GM15510 (cell line): ENCODE results near the gene ATXN1L.

Source experiments
- POLR2A ChIP-seq: IDR thresholded peaks from 3 replicates; pipeline ENCODE4 v1.6.1; 2011; ENCODE audit warnings: borderline replicate concordance; ENCODE audit not compliant: insufficient read length; ENCODE audit errors: extremely low read depth

Gene ATXN1L

DNA sequence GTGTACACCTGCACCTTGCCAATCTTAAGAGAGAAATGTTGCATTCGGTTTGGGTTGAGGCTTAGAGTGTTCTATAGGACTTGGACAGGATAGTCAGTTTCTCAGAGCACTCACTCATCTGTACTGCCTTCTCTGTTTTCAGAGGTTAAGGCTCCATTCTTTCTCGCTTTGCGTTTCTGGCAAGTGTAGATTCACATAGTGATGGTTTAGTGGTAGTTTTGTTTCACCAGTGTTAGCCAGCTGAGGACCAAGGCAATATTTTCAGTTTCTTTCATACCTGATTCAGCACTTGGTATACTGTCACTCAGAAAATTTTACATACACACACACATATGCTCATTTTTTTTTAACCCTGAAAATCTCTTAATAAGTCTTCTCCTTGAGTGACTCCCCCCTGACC, 1.3 kb downstream of the ATXN1L start:
- TF ChIP-seq POLR2A: no peak

DNA sequence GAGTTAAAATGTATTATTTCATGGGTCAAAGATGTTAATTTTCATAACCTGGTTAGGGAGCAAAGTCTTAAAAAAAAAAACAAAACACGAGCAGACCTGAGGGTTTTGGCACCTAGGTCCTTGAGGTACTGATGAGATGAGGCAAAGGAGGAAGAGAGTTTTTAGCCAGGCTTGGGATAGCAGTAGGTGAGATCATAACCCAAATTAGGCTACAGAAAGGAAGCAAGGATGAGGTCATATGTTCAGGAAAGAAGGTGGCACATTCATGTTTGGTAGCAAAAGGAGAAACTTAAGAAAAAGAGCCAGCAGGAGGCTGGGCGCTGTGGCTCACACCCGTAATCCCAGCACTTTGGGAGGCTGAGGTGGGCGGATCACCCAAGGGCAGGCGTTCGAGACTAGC, 2.8 kb downstream of the ATXN1L start:
- TF ChIP-seq POLR2A: no peak

GRCh38 chr16:71851746-71852145, 6.0 kb downstream of the ATXN1L start:
- no peak for TF ChIP-seq POLR2A

GRCh38 chr16:71852158-71852557, 6.4 kb downstream of the ATXN1L start:
- no peak for TF ChIP-seq POLR2A

DNA sequence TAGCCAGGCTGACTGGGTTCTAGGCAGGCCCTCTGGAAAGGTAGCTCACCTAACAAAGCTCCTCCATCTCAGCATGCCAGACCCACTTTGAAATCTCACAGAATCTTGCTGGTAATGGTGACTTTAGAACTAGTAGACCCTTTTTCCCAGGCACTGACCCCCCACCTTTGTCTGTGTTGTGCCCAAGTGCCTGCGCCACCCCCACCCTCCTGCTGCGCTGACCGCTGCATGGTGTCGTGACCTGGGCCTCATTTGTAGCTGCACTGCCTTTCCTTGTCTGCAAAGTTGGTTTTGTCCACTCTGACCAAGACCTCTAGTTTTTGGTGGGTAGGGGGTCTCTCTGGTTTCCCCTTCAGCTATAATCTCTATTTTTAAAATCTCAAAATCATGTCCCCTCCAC, 6.8 kb downstream of the ATXN1L start:
- TF ChIP-seq POLR2A: no peak

DNA sequence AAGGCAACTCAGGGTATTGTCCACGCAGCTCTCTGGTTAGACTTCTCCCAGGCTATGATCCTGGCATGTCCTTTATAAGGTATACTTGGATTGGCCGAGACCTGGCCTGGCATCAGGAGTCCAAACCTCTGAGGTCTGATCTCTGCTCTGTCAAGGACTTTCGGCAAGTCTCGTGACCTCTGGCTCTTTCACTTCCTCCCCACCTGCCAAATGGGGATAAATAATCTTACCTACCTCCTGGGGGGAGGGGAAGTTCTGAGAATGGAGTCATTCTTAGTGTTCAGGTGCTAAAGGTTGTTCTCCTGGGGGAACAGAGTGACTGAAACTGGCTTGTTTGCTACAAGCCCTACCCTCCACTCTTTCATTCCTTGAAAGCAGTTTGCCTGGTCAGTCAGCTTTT, 7.6 kb downstream of the ATXN1L start:
- TF ChIP-seq POLR2A: no peak

- no peak for TF ChIP-seq POLR2A
Measured at GRCh38 chr16:71854369-71854948, 8.7 kb downstream of the ATXN1L start.

GRCh38 chr16:71855937-71856662, 10.3 kb downstream of the ATXN1L start:
- TF ChIP-seq POLR2A: no peak

DNA sequence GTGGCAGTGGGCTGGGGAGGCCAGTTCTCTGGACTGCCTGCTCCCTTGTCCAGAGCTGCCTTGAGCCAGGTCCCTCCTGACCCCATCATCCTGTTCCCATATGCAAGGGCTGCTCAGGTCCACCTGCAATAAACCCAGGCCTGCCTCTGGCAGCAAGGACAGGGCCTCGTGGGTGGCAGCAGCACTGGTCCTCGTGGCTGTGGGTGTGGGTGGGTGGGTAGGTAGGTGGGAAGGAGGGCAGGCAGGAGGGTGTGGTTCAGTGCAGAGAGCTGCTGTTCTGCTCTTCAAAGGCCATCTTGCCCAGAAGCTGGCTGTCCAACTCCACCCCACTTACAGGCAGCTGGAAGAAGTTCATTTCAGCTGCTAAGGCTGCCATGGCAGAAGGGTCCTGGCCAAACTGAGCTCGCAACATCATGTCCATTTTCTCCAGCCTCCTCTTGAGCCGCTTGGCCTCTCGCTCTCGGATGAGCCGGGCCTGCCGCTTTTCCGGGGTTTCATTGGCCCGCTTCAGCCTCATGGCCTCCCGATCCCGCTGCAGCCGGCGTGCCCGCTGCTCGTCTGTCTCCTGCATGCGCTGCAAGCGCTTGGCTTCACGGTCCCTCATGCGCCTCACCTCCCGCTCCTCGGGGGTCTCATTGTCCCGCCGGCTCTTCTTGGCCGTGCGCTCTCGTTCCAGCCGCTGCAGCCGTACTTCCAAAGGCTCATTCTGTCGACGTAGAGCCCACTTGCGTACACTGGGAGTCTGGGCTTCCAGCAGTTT, 14.2 kb downstream of the ATXN1L start:
- no peak for TF ChIP-seq POLR2A

DNA sequence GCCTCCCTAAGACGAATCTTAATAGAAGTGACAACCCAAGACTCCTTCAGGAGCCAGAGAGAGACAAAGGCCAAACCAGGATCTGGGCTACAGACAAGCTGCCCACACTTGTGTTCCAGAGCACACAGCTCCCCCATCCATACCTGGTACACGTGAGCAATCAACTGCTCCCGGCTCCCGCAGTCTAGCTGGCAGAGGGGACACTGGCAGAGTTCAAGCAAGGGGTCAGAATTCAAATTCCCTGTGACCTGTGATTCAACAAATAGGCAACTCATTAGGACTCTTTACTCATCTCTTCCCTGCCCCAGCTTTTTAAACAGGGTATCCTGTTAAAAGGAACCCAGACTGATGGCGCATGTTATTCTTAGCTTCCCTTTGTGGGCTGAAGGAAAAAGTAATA, 18.2 kb downstream of the ATXN1L start:
- TF ChIP-seq POLR2A: no peak

GRCh38 chr16:71865173-71865863, 19.5 kb downstream of the ATXN1L start:
- no peak for TF ChIP-seq POLR2A

GRCh38 chr16:71867939-71868338, 22.2 kb downstream of the ATXN1L start:
- TF ChIP-seq POLR2A: no peak

DNA sequence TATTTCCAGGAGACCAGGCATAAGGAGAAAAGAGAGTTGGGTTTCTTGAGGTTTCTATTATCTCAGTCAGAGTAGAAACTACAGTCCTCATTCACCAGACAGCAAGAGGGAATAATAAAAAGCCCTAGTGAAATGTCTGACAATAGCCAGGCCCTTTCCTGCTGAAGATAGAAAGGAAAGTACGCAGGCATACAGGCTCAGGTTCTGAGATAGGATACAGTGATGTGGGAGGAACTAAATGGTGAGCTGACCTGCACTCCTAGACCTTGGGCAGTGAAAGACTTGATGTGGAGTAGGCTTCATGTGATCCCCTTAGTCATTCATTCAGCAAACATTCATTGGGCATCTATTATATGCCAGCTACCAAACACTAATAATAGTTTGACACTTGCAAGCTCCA, 23.3 kb downstream of the ATXN1L start:
- TF ChIP-seq POLR2A: no peak

DNA sequence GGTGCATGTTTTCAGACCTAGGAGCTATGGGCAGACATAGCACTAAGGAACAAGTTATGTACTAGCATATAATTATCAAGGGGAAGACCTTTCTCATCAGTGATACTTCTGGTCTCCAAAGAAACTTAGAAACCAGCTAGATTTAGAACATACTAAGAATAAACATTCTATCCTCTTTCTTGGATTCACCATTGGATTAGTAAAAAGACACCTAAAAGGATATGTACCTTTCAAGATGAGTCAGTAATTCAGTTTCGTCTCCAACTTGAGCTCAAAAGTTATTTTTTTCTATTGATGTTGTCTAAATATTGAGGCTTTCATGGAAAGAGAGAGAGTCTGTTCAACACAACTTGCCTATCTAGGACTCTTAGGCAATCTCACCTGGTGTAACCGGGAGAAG, 25.0 kb downstream of the ATXN1L start:
- TF ChIP-seq POLR2A: no peak

DNA sequence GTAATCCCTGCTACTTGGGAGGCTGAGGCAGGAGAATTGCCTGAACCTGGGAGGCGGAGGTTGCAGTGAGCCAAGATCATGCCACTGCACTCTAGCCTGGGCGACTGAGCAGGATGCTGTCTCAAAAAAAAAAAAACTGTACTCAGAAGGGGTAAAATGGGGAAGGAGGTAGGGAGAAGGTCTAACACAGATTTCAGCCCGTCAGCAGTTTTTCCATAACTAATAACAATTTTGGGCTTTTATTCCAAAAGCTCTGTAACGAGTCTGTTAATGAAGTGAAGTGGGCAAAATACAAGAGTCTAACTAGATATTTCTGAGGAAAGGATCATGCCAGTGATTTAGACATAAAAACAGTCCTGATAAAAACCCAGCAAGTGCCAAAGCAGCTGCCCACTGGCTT, 27.4 kb downstream of the ATXN1L start:
- TF ChIP-seq POLR2A: no peak
